ENCODE results near the gene PPP4R2. TPM values are rescaled to one million over a fixed set of nuclear protein-coding genes. Genes with fewer than 3 reads are reported as not detected.

Gene PPP4R2
- total RNA-seq, 1 experiment from 2014 or later, result 11.9 TPM

GRCh38 chr3:73069775-73070444 is 73.3 kb downstream of the PPP4R2 start:
- no peak for DNase-seq (ENCODE audit: low spot score)

DNA sequence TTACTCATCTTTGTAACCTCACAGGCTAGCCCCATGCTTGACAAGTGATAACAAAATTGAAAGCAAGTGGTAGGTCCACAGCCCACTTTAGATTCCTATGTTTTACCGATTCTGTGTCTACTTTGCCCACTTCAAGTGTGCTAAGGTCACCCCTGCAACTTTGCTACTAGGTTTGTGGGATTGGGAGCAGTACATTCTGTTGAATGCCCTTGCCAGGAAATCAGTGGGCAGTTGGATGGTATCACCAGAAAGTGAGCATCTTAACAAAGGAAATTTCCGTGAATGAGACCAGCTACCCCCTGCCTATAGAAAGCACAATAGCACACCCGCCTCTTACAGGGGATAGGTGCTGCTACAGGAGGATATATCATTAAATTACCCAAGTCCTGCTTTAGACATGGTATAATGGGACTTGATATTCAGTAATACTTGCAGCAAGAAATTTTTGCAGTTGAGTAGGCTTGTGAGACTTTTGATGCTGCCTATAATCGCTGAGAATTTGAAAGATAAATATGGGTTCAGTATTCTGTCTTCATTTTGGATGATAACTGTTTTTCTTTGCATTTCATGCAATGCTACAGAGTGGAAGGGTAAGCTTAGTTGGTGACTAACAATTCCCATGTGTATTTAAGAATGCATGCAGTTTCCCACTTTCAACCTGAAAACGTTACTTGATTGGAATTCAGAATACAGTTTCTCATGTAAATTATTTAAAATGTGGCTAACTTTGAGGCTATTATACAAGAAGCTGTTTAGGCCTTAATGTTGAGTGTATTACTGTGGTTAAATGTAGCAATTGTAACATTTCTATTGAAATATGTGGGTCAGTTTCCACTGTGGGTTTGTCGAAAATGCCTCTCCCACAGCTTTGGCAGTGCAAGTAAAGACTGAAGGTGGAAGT is 74.3 kb downstream of the PPP4R2 start:
- no peak for DNase-seq (ENCODE audit: low spot score)

DNA sequence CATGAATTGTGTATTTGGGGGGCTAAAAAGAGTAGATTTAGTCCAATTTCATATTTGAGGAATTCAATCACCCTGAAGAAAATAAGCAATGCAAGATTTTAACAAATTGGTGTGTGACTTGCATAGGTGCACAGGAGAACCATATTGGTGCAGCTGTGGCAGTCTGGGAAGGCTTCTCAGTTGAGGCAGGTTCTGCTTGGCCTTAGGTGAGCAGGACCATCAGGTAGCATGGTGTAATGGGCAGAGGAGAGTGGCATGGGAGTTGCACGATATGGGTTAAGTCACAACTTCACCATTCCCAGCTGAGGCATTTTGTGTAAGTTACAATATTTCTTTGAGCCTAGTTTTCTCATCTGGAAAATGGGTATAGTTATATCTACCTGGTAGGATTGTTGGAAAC is 75.3 kb downstream of the PPP4R2 start:
- DNase-seq (ENCODE audit: low spot score), result no peak

DNA sequence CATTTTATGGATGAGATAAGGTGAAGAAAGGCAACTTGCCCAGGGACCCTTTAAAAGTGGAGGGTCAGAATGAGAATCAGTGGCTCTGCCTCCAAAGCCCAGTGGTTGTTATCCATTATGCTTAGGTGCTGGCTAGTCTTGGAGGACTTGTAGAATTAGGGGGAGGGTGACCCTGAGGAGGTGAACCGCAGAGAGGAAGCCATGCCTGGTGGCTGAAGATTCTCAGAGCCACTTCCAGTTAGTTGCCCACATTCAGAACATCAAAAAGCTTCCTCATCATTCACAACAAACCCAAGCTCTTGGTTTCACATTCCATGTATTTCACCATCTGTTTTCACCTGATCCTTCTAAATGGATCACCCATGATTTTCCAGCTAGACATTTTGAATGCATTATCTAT is 76.0 kb downstream of the PPP4R2 start:
- DNase-seq (ENCODE audit: low spot score), result no peak

- DNase-seq (ENCODE audit: low spot score), result no peak
Measured at GRCh38 chr3:73073091-73073707, 76.6 kb downstream of the PPP4R2 start.

DNA sequence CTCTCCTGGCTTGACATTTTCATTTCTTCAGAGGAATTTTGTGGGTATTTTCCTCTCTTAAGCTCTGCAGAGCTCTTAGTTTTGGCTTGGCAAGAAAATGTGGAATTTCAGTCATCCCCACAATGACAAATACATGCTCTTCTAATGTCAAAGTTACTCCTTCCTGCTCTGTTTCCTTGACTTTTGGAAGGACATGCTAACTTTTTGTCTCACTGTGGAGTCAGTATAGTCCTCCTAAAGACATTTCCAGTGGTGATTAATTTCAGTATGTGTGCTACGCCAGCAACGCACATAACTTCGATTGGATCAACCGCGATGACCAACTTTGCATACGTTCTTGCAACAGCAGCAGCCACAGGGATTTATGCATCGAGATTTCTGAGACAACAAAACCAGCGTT is 78.2 kb downstream of the PPP4R2 start:
- no peak for DNase-seq (ENCODE audit: low spot score)

GRCh38 chr3:73080216-73080966 is 83.8 kb downstream of the PPP4R2 start:
- DNase-seq (ENCODE audit: low spot score), result no peak

DNA sequence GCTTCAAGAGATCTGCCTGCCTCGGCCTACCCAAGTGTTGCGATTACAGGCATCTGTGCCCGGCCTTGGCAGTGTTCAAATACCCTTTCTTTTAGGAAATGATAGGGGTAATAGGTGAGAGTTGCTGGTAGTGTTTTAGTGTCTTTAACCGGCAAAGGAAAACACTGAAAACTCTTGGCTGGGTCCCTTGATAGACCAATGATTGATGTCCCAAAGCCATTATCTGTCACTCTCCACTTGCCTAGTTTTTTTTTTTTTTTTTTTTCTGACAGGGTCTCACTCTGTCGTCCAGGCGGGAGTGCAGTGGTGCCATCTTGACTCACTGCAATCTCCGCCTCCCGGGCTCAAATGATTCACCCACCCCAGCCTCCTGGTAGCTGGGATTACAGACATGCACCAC is 84.5 kb downstream of the PPP4R2 start:
- no peak for DNase-seq (ENCODE audit: low spot score)

DNA sequence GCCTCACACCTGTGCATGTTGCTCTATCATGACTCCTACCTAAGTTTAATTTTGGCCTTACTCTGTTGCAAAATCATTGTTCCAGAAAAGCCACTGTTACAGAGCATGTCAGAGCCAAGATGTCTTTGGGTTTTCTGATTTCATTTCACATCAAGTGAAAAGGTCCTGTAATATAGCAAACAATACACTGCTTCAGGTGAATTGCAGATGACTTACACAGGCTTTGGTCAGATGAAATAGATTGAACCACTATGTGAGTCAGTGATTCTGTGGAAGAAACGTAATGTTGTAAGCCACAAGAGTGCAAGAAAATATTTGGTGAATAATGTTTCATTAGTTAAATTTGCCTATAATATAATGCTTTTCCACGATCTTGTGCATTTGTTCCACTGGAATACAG is 87.6 kb downstream of the PPP4R2 start:
- DNase-seq (ENCODE audit: low spot score), result no peak

DNA sequence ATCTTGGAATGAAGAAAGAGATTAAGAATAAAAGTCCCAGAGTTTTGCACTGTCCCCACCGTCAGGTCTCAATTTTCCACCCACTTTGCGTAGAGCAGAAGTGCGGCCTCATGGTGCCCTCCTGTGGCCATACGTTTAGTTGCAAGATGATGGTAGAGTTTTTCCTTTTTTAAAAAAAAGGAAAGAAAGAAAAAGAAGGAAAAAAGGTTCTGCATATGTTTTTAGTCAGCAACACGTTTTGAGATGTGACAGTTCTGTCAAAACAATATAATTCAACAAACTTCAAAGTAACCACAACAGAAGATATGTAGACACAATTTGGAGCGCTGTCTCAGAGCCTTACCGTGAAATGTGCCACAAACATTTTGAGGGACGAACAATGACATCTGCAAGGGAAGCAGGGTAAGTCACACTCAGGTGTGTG is 89.5 kb downstream of the PPP4R2 start:
- peak; percentile 21 for DNase-seq (ENCODE audit: low spot score)

DNA sequence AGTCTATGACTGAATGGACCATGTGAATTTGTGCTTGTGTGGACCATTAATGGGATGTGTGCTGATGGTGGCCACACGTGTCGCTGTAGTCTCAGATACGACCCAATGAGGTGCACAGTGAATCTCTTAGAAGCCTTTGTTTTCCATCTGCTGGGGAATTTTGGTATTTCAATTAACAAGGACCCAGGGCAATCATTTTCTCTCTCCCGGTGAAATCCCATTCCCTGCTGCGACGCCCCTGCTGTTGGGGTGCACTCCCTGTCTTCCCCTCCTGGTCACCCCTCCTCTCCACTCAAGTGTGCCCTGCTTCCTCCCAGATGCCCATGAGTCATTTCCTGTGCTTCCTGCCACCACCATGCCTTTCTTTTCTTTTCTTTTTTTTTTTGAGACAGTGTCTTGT is 97.5 kb downstream of the PPP4R2 start:
- DNase-seq (ENCODE audit: low spot score), result peak; percentile 56

DNA sequence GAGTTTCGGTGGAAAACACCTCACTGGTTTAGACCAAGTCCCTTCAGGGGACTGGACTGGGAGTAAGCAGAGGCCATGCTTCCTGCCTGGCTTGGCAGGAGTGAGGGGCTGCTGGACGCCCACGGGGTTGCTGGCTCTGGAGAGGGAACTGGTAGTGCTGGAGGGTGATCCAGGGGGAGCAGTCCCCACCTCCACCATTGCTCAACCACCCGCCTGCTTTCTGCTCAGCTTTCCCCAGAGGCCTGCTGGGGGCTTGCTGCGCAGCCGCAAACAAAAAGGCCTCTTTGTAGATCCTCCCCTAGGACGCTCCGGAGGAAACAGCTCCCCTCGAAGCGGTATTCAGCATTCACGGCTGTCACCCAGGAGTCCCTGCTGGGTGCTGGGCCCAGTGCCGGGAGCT is 98.3 kb downstream of the PPP4R2 start:
- DNase-seq (ENCODE audit: low spot score), result no peak

GRCh38 chr3:73096169-73096568 is 99.6 kb downstream of the PPP4R2 start:
- DNase-seq (ENCODE audit: low spot score), result no peak

GRCh38 chr3:73098026-73098425 is 101.4 kb downstream of the PPP4R2 start:
- no peak for DNase-seq (ENCODE audit: low spot score)

DNA sequence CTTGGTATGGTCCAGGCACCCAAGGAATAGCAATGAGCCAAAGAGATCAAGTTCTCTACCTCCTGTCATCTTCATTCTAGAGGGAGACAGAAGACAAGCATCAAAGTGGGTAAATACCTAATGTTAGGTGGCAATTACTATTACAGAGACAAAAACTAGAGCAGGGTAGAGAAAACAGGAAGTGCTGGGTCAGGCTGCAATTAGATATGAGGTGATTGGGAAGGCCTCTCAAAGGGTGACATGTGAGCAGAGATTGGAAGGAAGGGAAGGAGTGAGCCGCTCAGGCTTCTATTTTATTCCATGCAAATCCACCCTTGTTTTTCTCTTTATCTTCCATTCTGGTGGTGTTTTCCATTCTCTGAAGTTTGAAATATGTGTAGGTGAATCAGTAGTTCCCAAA is 102.3 kb downstream of the PPP4R2 start:
- DNase-seq (ENCODE audit: low spot score), result no peak

- DNase-seq (ENCODE audit: low spot score), result peak; percentile 86
Measured at GRCh38 chr3:73100741-73101559, 104.3 kb downstream of the PPP4R2 start.

DNA sequence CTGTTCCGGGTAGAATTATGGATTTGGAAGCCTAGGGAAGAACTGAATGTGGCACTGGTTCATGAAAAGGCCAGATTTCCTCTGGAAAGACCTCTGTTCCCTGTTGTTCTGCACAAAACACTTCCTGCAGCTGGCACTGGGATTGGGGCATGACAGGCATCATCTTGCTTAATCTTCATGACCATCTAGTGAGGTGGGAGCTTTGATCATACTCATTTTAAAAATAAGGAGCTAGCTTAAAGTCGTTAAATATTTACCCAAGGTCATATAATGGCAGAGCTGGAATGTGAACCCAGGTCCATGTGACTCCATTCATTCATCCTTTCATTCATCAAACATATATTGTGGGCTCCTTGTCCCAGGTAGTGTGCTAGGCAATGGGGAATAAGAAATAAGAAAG is 105.3 kb downstream of the PPP4R2 start:
- DNase-seq (ENCODE audit: low spot score), result no peak

DNA sequence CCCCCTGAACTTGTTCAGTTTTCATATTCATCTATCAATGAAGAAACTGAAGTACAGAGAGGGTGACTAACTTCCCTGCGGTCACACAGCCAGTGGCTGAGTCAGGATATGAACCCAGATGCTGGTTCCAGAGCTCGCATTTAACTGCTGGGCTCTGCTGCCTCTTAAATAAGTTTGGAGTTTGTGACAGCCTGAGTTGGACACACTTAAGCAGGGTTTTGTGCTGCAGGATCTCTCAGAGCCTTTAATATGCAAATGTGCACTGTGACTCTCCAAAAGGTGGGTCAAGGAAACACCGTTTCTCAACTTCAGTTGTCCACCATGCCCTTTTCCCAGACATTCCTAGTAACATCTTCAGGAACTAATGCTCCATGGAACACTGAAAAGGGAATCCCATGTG is 110.6 kb downstream of the PPP4R2 start:
- no peak for DNase-seq (ENCODE audit: low spot score)

DNA sequence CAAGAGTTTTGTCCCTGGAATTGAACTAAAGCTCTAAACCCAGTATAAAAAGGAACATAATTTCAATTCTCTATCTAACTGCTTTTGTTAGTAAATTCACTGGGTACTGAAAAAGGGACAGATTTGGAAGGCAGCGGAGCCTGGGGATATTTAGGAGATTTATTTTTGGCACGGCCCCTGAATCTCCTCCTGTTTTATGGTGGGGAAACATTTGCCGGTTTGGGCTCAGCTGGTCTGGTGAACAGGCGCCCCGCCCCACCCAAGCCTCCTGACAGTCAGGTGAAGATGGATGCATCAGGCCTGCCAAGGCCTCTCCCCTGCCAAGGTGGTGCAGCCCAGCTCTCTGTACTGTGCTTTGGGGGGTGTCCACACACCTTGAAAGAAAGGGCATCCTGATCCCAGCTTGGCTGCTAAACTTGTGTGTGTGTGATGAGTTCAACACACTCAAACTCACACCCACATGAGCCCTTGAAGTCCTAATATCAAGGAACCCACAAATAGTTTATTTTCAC is 111.1 kb downstream of the PPP4R2 start:
- DNase-seq (ENCODE audit: low spot score), result no peak

DNA sequence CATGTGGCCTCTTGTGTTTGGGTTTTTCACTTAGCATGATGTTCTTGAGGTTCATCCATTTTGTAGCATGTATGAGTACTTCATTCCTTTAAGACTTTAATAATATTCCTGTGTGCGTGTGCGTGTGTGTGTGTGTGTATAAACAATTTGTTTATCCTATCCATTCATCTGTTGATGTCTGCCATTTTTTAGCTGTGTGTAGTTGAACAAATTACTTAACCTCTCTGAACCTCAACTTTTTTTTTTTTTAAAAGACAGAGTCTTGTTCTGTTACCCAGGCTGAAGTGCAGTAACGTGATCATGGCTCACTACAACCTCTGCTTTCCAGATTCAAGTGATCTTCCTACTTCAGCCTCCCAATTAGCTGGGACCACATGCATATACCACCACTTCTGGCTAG is 112.1 kb downstream of the PPP4R2 start:
- DNase-seq (ENCODE audit: low spot score), result no peak

- DNase-seq (ENCODE audit: low spot score), result no peak
Measured at GRCh38 chr3:73110530-73110929, 113.9 kb downstream of the PPP4R2 start.

All from HT-29 (cell line).